ENCODE data around the gene PRODH2. TPM values are rescaled to one million over a fixed set of nuclear protein-coding genes. Genes with fewer than 3 reads are reported as not detected.
A peak's percentile ranks its signal among the peaks of the same experiment; 100 is the strongest.
"Not testable (repeated sequence)": the region's sequence is repeated elsewhere in the genome, so short reads cannot be mapped to it uniquely, and the experiment has no call there.

PRODH2 gene
- total RNA-seq, 1 donor: not detected

- no peak for DNase-seq (ENCODE audit: low read depth)
- H3K4me3 ChIP-seq (ENCODE audit: low read depth, low read length): no peak overlapping the region
- TF ChIP-seq CTCF (IDR thresholded peaks at IDR 0.05; ENCODE audit: insufficient read depth, low read depth, low read length): no peak
Measured at GRCh38 chr19:35841961-35842595, 29.4 kb upstream of the PRODH2 start.

GRCh38 chr19:35836096-35836495 lies 23.5 kb upstream of the PRODH2 start:
- DNase-seq (ENCODE audit: low read depth); H3K4me3 ChIP-seq (ENCODE audit: low read depth, low read length): not testable (repeated sequence)

GRCh38 chr19:35833972-35834371 lies 21.3 kb upstream of the PRODH2 start:
- TF ChIP-seq CTCF (IDR thresholded peaks at IDR 0.05; ENCODE audit: insufficient read depth, low read depth, low read length): no peak
- DNase-seq (ENCODE audit: low read depth): no peak

GRCh38 chr19:35832054-35832453 lies 19.4 kb upstream of the PRODH2 start:
- no peak for DNase-seq (ENCODE audit: low read depth)
- no peak overlapping the region for H3K4me3 ChIP-seq (ENCODE audit: low read depth, low read length)
- TF ChIP-seq CTCF (IDR thresholded peaks at IDR 0.05; ENCODE audit: insufficient read depth, low read depth, low read length): no peak

More at GRCh38 chr19:35833972-35834371, 21.3 kb upstream of the PRODH2 start:
- H3K4me3 ChIP-seq (ENCODE audit: low read depth, low read length): no peak overlapping the region

- no peak overlapping the region for H3K4me3 ChIP-seq (ENCODE audit: low read depth, low read length)
- no peak for DNase-seq (ENCODE audit: low read depth)
- no peak for TF ChIP-seq CTCF (IDR thresholded peaks at IDR 0.05; ENCODE audit: insufficient read depth, low read depth, low read length)
Measured at GRCh38 chr19:35830986-35831385, 18.3 kb upstream of the PRODH2 start.

- no peak for TF ChIP-seq CTCF (IDR thresholded peaks at IDR 0.05; ENCODE audit: insufficient read depth, low read depth, low read length)
- peak; percentile 67 for DNase-seq (ENCODE audit: low read depth)
Measured at GRCh38 chr19:35828692-35829301, 16.2 kb upstream of the PRODH2 start.

GRCh38 chr19:35824150-35824549 lies 11.5 kb upstream of the PRODH2 start:
- DNase-seq (ENCODE audit: low read depth): no peak
- H3K4me3 ChIP-seq (ENCODE audit: low read depth, low read length): no peak overlapping the region
- TF ChIP-seq CTCF (IDR thresholded peaks at IDR 0.05; ENCODE audit: insufficient read depth, low read depth, low read length): no peak

More at GRCh38 chr19:35828692-35829301, 16.2 kb upstream of the PRODH2 start:
- H3K4me3 ChIP-seq (ENCODE audit: low read depth, low read length): no peak overlapping the region

Data from fibroblast of villous mesenchyme (primary cell).